Kidney (tissue), 14 donors: ENCODE results near the gene APCDD1L. TPM values are rescaled to one million over a fixed set of nuclear protein-coding genes. Genes with fewer than 3 reads are reported as not detected.

Source experiments
- DNase-seq, 5 donors: peaks; one replicate each; pipeline ENCODE4 v3.0.0-alpha.2; 2013 to 2020
- FAIRE-seq: peaks from 2 replicates; lab custom pipeline; 2012; peaks lifted over from hg19 to GRCh38; lab: Jason Lieb, UNC
- H3K27ac ChIP-seq, 2 donors: one replicate each; pipeline ENCODE4 v1.7.0; 2013; ENCODE audit warnings: low read depth in 2 of 2, low read length in 2 of 2, inconsistent platforms in 1 of 2
- H3K27me3 ChIP-seq: one replicate; pipeline ENCODE4 v1.7.1; 2013; ENCODE audit warnings: low read length, inconsistent platforms; ENCODE audit not compliant: control insufficient read depth, insufficient read depth
- H3K36me3 ChIP-seq, 3 donors: one replicate each; pipeline versions ENCODE4 v1.7.0 to v1.7.1; 2013; ENCODE audit warnings: low read length in 3 of 3, control low read depth in 1 of 3, inconsistent platforms in 1 of 3; ENCODE audit not compliant: insufficient read depth in 3 of 3, control insufficient read depth in 2 of 3
- H3K4me1 ChIP-seq, 3 donors: one replicate each; pipeline versions ENCODE4 v1.7.0 to v1.7.1; 2013; ENCODE audit warnings: low read length in 3 of 3, inconsistent platforms in 1 of 3, low read depth in 1 of 3; ENCODE audit not compliant: control insufficient read depth in 2 of 3, insufficient read depth in 2 of 3
- H3K4me3 ChIP-seq, 3 donors: one replicate each; pipeline versions ENCODE4 v1.7.0 to v1.8.1; 2013; ENCODE audit warnings: low read length in 3 of 3, control low read depth in 1 of 3, inconsistent platforms in 1 of 3
- H3K9ac ChIP-seq, 3 donors: one replicate each; pipeline versions ENCODE4 v1.7.0 to v1.7.1; 2013; ENCODE audit warnings: low read length in 3 of 3, control low read depth in 1 of 3, inconsistent platforms in 1 of 3
- H3K9me3 ChIP-seq, 3 donors: one replicate each; pipeline versions ENCODE4 v1.7.0 to v1.7.1; 2013; ENCODE audit warnings: low read length in 3 of 3, control low read depth in 1 of 3, inconsistent platforms in 1 of 3; ENCODE audit not compliant: control insufficient read depth in 2 of 3, insufficient read depth in 1 of 3
- intact Hi-C: fragments of 100-400 bp; cut with DNase I; formaldehyde crosslinking; loops from one replicate; pipeline ENCODE4 v1.11.1; 2022
- polyA plus RNA-seq: library from polyadenylated mRNA; stranded (reverse); fragments of 350-450 nt; fragmentation: Illumina TruSeq; extraction: RNeasy Lipid Tissue Mini Kit (QIAGEN cat#74804); gene quantifications from one replicate; pipeline ENCODE4 v1.2.3, GENCODE V29; 2014; ENCODE audit warnings: low read depth, low replicate concordance; ENCODE audit not compliant: insufficient read depth
- total RNA-seq: library from RNA; stranded (reverse); fragmentation: NEBNext Ultra II Directional; extraction: Animal tissue kit (Norgen Biotek cat#: 25700); gene quantifications from one replicate; pipeline ENCODE4 v1.2.1, GENCODE V29; 2021
- TF ChIP-seq, protein P1 (sequence below): IDR thresholded peaks from 3 replicates; pipeline ENCODE4 v1.5.1; 2012; ENCODE audit warnings: mild to moderate bottlenecking, moderate library complexity, borderline replicate concordance; ENCODE audit not compliant: insufficient read depth; ENCODE audit errors: extremely low read depth
- donor health status: control.
- donor health status: control.
- donor health status: control.
- donor health status: control.
- donor health status: control.
- donor health status: DM: yes; HTN: yes; CAD: no.
- donor health status: Normal renal cell carcinoma (clear cell type).

Gene APCDD1L
- total and polyA plus RNA-seq, 2 donors from 2014 or later = 1.2 to 4.5 TPM

DNA sequence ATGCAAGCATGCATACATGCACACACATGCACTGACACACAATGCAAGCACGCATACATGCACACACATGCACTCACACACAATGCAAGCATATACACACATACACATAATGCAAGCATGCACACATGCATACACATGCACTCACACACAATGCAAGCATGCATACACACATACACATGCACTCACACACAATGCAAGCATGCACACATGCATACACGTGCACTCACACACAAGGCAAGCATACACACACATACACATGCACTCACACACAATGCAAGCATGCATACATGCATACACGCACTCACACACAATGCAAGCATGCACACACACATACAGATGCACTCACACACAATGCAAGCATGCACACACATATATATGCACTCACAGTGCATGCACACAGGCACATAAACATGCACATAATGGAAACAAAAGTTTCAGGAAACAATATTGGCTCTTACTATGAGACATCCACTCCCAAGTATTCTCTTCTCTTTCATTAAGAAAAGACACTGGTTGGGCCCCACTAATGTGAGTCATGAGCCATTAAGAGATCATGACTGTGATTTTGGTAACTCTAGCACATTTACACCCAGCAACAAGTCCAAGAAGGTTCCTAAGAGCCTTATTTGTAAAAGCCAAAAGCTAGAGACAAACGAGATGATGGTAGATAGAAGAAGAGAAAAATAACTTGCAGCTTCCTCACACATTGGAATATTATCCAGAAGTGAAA, 22.2 kb downstream of the APCDD1L start:
- Histone ChIP-seq H3K9me3 (peaks cover 0 to 2% (median 0%) of the 10 kb centered on the region in 3 donors), H3K36me3 (no peaks in the 10 kb centered on the region), H3K27me3 (no peaks in the 10 kb centered on the region), H3K4me3 (no peak overlapping the region), H3K27ac (no peak overlapping the region), H3K9ac (no peak overlapping the region), H3K4me1 (no peaks in the 10 kb centered on the region)
- DNase-seq (peak in 1 of 5 donors; percentile 2), FAIRE-seq (no peak)
- intact Hi-C loops = no loop called here
- TF ChIP-seq, protein P1, sequence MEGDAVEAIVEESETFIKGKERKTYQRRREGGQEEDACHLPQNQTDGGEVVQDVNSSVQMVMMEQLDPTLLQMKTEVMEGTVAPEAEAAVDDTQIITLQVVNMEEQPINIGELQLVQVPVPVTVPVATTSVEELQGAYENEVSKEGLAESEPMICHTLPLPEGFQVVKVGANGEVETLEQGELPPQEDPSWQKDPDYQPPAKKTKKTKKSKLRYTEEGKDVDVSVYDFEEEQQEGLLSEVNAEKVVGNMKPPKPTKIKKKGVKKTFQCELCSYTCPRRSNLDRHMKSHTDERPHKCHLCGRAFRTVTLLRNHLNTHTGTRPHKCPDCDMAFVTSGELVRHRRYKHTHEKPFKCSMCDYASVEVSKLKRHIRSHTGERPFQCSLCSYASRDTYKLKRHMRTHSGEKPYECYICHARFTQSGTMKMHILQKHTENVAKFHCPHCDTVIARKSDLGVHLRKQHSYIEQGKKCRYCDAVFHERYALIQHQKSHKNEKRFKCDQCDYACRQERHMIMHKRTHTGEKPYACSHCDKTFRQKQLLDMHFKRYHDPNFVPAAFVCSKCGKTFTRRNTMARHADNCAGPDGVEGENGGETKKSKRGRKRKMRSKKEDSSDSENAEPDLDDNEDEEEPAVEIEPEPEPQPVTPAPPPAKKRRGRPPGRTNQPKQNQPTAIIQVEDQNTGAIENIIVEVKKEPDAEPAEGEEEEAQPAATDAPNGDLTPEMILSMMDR = no peak

DNA sequence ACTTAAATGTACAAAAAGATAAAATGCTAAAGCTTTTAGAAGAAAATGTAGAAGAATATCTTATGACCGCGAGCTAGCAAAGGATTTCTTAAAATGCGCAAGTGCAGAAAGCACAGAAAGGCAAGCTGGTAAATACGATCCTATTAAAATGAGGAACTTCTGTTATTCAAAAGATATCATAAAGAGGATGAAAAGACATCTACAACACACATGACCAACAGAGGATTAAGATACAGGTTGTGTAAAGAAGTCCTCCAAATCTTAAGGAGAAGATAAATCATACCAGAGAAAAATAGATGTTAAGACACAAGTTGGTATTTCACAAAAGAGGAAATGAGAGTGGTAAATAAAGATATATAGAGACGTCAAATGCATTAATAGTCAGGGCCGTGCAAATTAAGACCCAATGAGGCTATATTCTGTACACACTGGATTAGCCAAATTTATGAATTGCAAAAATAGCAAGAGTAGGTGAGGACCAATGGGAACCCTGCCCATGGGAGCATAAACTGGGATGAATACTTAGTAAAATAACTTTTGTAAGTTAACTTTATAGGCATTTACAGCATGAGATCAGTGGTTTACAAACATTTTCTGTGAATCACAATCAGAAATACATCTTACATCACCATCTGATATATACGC, 23.0 kb downstream of the APCDD1L start:
- Histone ChIP-seq H3K27me3 (no peaks in the 10 kb centered on the region), H3K27ac (no peak overlapping the region), H3K9me3 (peaks cover 0 to 2% (median 0%) of the 10 kb centered on the region in 3 donors), H3K9ac (no peak overlapping the region), H3K4me1 (no peaks in the 10 kb centered on the region), H3K4me3 (no peak overlapping the region), H3K36me3 (no peaks in the 10 kb centered on the region)
- intact Hi-C loops = no loop called here
- FAIRE-seq (no peak), DNase-seq (no peak)
- TF ChIP-seq, protein P1 = no peak

DNA sequence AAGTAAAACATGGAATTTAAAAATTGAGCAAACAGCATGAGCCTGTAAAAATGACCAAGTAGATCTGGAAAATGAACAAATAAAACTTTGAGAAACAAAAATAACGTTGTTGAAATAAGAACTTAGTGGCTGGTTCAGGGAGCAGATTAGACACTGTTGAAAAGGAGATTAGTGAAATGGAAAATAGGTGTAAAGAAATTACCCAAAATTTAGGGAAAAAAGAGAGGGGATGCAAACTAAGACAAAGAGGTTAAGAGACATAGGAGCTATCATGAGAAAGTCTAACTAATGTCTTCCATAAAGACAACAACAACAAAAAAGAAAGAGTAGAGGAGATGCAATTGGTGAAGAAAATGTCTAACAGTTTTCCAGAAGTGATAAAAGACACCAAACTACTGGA, 29.0 kb downstream of the APCDD1L start:
- TF ChIP-seq, protein P1 = no peak
- Histone ChIP-seq H3K4me1 (no peaks in the 10 kb centered on the region), H3K4me3 (no peak overlapping the region), H3K27me3 (no peaks in the 10 kb centered on the region), H3K9ac (no peak overlapping the region), H3K27ac (no peak overlapping the region), H3K36me3 (no peaks in the 10 kb centered on the region), H3K9me3 (peaks cover 0 to 7% (median 6%) of the 10 kb centered on the region in 3 donors)
- intact Hi-C loops = no loop called here
- FAIRE-seq (no peak), DNase-seq (no peak)
